Measurements from ENCODE around the gene CAPSL. TPM values are rescaled to one million over a fixed set of nuclear protein-coding genes. Genes with fewer than 3 reads are reported as not detected.
A peak's percentile ranks its signal among the peaks of the same experiment; 100 is the strongest.
"Not testable (repeated sequence)": the region's sequence is repeated elsewhere in the genome, so short reads cannot be mapped to it uniquely, and the experiment has no call there.

The CAPSL gene
- total RNA-seq = not detected
- not detected for polyA plus RNA-seq
- long read RNA-seq, donor 1 = 0 reads
- long read RNA-seq, donor 2 = 0 reads
- long read RNA-seq, donor 3 = 0 reads

DNA sequence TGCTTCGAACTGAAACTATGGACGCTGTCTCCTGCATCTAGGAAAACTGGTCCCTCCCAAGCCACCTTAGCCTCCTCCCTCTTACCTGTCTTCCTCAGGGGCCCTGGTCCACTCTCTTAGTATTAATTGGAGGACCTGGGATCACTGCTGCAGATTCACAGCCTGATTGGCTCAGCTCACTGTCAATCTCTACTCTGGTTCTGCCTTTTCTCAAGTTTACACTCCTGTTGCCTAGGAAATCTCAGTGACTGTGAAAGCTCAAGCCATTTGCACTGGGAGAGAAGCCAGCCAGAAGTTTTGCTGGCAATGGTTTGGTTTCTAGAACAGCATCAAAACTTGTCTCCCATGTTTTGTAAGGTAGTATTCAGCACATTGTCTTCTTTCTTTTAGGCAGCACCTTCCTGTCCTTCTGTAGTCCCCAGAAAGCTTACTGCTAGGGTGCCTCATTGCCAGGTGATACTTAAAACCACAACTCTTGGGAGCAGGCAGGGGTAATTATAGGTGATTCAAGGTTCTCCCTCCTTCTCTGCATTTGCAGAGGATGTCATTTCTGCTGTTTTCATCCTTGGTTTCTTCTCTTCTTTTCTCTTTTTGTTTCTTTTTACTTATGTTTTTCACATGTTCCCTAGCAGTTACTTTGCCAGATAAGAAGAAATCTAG, at the start of gene CAPSL:
Gene CAPSL (minus strand): TSS at position 55 of the 660 bp plus-strand sequence. CDS start 17,502 bp downstream, outside the sequence.
- TF ChIP-seq, protein P1, sequence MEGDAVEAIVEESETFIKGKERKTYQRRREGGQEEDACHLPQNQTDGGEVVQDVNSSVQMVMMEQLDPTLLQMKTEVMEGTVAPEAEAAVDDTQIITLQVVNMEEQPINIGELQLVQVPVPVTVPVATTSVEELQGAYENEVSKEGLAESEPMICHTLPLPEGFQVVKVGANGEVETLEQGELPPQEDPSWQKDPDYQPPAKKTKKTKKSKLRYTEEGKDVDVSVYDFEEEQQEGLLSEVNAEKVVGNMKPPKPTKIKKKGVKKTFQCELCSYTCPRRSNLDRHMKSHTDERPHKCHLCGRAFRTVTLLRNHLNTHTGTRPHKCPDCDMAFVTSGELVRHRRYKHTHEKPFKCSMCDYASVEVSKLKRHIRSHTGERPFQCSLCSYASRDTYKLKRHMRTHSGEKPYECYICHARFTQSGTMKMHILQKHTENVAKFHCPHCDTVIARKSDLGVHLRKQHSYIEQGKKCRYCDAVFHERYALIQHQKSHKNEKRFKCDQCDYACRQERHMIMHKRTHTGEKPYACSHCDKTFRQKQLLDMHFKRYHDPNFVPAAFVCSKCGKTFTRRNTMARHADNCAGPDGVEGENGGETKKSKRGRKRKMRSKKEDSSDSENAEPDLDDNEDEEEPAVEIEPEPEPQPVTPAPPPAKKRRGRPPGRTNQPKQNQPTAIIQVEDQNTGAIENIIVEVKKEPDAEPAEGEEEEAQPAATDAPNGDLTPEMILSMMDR (IDR thresholded peaks at IDR 0.05) = no peak
- no peak for TF ChIP-seq POLR2A (IDR thresholded peaks at IDR 0.05)
- H3K4me1 ChIP-seq = no peaks in the 10 kb centered on the region
- H3K27ac ChIP-seq = no peak within 1 kb of the TSS
- peaks cover 0 to 12% (median 0%) of the 10 kb centered on the region in 9 donors for H3K27me3 ChIP-seq
- H3K9me3 ChIP-seq = no peaks in the 10 kb centered on the region
- 37 to 45% (median 42%) methylated on average over 2 of the region's 2 CpGs for WGBS, 4 donors
- intact Hi-C loops (cut with DNase I) = no loop called here
- peak in 1 of 5 donors; percentile 20 for DNase-seq
- no peaks in the 10 kb centered on the region for H3K36me3 ChIP-seq
- H3K4me3 ChIP-seq = no peak within 1 kb of the TSS
- ATAC-seq = no peak

DNA sequence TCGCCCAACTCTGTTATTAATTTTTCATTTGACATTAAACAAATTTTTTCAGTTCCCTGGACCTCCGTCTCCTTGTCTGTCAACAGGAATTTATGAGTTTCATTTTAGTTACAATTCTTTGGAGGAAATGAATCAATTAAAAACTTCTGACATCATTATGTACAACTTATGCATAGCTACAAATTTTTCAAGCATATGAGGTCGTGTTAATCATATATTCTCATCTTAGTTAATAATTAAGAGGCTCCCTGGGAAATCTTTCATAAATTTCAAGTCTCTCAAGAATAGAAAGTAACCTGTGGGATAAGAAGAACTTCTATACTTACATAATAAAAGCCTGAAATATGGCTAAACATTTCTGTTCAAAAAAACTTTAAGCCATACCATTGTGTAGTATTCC, 49.4 kb upstream of the CAPSL start:
- 49 to 51% (median 50%) methylated on average over 3 of the region's 3 CpGs for WGBS, 4 donors
- Histone ChIP-seq H3K9me3 (no peaks in the 10 kb centered on the region), H3K36me3 (no peaks in the 10 kb centered on the region), H3K4me1 (no peaks in the 10 kb centered on the region), H3K4me3 (no peak overlapping the region), H3K27ac (no peak overlapping the region), H3K27me3 (peaks cover 0 to 19% (median 0%) of the 10 kb centered on the region in 9 donors)
- ATAC-seq (no peak), DNase-seq (no peak)
- TF ChIP-seq, protein P1 (IDR thresholded peaks at IDR 0.05) = no peak
- TF ChIP-seq POLR2A (IDR thresholded peaks at IDR 0.05) = no peak
- intact Hi-C loops (cut with DNase I) = loop anchor here in 1 of 10 donors (10.0 kb wide), 1 partner anchor 833 kb away; no protein-coding TSS in a partner anchor

DNA sequence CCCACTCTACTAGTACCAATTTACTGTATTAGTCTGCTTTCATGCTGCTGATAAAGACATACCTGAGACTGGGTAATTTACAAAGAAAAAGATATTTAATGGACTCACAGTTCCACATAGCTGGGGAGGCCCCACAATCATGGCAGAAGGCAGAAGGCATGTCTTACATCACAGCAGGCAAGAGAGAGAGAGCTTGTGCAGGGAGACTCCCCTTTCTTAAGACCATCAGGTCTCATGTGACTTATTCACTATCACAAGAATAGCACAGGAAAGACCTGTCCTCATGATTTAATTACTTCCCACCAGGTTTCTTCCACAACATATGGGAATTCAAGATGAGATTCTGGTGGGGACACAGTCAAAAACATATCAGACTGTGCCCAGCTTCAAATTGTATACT, 41.3 kb upstream of the CAPSL start:
- no peak for ATAC-seq

DNA sequence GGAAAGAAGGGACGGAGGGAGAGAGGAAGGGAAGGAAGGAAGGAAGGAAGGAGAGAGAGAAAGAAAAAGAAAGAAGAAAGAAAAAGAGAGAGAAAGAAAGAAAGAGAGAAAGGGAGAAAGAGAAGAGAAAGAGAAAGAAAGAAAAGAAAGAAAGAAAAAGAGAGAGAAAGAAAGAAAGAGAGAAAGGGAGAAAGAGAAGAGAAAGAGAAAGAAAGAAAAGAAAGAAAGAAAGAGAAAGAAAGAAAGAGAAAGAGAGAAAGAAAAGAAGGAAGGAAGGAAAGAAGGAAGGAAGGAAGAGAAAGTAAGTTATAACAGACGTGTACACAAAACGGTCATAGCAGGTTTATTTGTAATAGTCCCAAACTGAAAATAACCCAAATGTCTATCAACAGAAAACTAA, 38.4 kb upstream of the CAPSL start:
- H3K4me3 ChIP-seq; DNase-seq; intact Hi-C loops (cut with DNase I); H3K27me3 ChIP-seq; H3K9me3 ChIP-seq; H3K4me1 ChIP-seq; ATAC-seq; H3K27ac ChIP-seq; H3K36me3 ChIP-seq: not testable (repeated sequence)
- WGBS, 4 donors = 49 to 76% (median 60%) methylated on average over 3 of the region's 3 CpGs

More for the DNA sequence above, 41.3 kb upstream of the CAPSL start:
- intact Hi-C loops (cut with DNase I) = loop anchor here in 1 of 10 donors (10.0 kb wide), 1 partner anchor 825 kb away; no protein-coding TSS in a partner anchor
- no peaks in the 10 kb centered on the region for H3K4me1 ChIP-seq
- DNase-seq = no peak
- H3K9me3 ChIP-seq = peaks cover 0 to 12% (median 0%) of the 10 kb centered on the region in 12 donors
- H3K36me3 ChIP-seq = no peaks in the 10 kb centered on the region
- no peak overlapping the region for H3K27ac ChIP-seq
- H3K4me3 ChIP-seq = no peak overlapping the region
- TF ChIP-seq POLR2A (IDR thresholded peaks at IDR 0.05) = no peak
- TF ChIP-seq, protein P1 (IDR thresholded peaks at IDR 0.05) = no peak
- H3K27me3 ChIP-seq = no peaks in the 10 kb centered on the region
